ENCODE data around the gene GLUD1.
"Not testable (repeated sequence)": the region's sequence is repeated elsewhere in the genome, so short reads cannot be mapped to it uniquely, and the experiment has no call there.

Gene GLUD1

GRCh38 chr10:87038786-87039185 is 55.9 kb downstream of the GLUD1 start:
- DNase-seq = no peak

GRCh38 chr10:87038286-87038717 is 56.3 kb downstream of the GLUD1 start:
- no peak for DNase-seq

- DNase-seq = no peak
Observed at GRCh38 chr10:87036623-87037022, 58.0 kb downstream of the GLUD1 start.

GRCh38 chr10:87030912-87031635 is 63.6 kb downstream of the GLUD1 start:
- DNase-seq = no peak

- DNase-seq = not testable (repeated sequence)
Observed at GRCh38 chr10:87030419-87030818, 64.2 kb downstream of the GLUD1 start.

- not testable (repeated sequence) for DNase-seq
Observed at GRCh38 chr10:87026747-87027508, 67.7 kb downstream of the GLUD1 start.

GRCh38 chr10:87025285-87025958 is 69.2 kb downstream of the GLUD1 start:
- DNase-seq = not testable (repeated sequence)

GRCh38 chr10:87020056-87020455 is 74.6 kb downstream of the GLUD1 start, which contains the start of gene FAM25A:
Gene FAM25A, plus strand, starts transcription at chr10:87020294. Its CDS starts 31 bp downstream, at chr10:87020325.
- DNase-seq = not testable (repeated sequence)

GRCh38 chr10:87019504-87019903 is 75.1 kb downstream of the GLUD1 start:
- not testable (repeated sequence) for DNase-seq

GRCh38 chr10:87019066-87019465 is 75.6 kb downstream of the GLUD1 start:
- not testable (repeated sequence) for DNase-seq

- not testable (repeated sequence) for DNase-seq
Observed at GRCh38 chr10:87018127-87018526, 76.5 kb downstream of the GLUD1 start.

- DNase-seq = not testable (repeated sequence)
Observed at GRCh38 chr10:87014986-87015716, 79.5 kb downstream of the GLUD1 start.

GRCh38 chr10:87013528-87013927 is 81.1 kb downstream of the GLUD1 start:
- DNase-seq = not testable (repeated sequence)

GRCh38 chr10:87009134-87009696 is 85.4 kb downstream of the GLUD1 start:
- DNase-seq = not testable (repeated sequence)

GRCh38 chr10:87008303-87008702 is 86.3 kb downstream of the GLUD1 start:
- not testable (repeated sequence) for DNase-seq

GRCh38 chr10:87007674-87008073 is 87.0 kb downstream of the GLUD1 start:
- DNase-seq = not testable (repeated sequence)

- not testable (repeated sequence) for DNase-seq
Observed at GRCh38 chr10:87007124-87007523, 87.5 kb downstream of the GLUD1 start.

GRCh38 chr10:87000491-87000890 is 94.2 kb downstream of the GLUD1 start:
- no peak for DNase-seq

All from NCI-H1930 (cell line).